ENCODE data around the gene CS.
A peak's percentile ranks its signal among the peaks of the same experiment; 100 is the strongest.

DNA sequence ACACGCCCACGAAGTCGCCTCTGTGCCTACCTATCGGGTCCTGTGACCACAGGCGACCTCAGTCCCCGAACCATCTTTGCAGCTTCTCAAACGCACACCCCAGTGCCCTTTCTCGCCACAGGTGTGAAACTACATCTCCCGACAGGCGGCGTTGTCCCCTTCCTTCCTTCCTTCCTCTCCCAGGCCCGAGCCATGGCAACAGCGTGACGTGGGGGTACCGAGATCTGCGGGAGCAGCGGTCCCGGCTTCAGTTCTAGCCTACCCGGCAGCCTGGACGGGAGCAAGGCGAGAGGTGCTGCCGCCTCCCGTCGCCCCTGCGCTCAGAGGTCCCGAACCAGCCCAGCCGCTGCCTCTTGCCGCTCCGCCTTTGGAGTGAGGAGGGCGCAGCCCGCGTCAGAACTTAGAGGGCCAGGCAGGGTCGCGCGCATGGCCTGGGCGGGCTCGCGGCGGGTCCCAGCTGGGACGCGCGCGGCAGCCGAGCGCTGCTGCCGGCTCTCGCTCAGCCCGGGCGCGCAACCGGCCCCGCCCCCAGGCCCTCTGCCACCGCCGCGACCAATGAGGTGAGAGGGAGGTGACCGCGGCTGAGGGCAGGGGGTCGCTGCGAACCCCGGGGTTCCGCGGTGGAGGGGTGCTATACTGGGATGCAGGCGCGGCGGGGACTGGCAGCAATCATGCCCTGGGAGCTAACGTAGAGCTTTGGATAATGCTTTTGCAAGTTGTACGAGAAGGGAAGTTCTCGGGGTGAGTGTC is 33.3 kb downstream of the CS start, which contains the start of gene COQ10A:
- TF ChIP-seq, protein P1, sequence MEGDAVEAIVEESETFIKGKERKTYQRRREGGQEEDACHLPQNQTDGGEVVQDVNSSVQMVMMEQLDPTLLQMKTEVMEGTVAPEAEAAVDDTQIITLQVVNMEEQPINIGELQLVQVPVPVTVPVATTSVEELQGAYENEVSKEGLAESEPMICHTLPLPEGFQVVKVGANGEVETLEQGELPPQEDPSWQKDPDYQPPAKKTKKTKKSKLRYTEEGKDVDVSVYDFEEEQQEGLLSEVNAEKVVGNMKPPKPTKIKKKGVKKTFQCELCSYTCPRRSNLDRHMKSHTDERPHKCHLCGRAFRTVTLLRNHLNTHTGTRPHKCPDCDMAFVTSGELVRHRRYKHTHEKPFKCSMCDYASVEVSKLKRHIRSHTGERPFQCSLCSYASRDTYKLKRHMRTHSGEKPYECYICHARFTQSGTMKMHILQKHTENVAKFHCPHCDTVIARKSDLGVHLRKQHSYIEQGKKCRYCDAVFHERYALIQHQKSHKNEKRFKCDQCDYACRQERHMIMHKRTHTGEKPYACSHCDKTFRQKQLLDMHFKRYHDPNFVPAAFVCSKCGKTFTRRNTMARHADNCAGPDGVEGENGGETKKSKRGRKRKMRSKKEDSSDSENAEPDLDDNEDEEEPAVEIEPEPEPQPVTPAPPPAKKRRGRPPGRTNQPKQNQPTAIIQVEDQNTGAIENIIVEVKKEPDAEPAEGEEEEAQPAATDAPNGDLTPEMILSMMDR (IDR thresholded peaks at IDR 0.05) = peak; percentile 59 to 73 (median 63)
- TF ChIP-seq POLR2A (IDR thresholded peaks at IDR 0.05) = no peak

Data from testis (tissue), 2 donors.